Activated CD8-positive, alpha-beta T cell treated with anti-CD3 and anti-CD28 coated beads, Interleukin-2, amount 10 ng/mL, durations not matched to agents 7 days and 5 days (primary cell): ENCODE measurements around the gene GNS. TPM values are rescaled to one million over a fixed set of nuclear protein-coding genes. Genes with fewer than 3 reads are reported as not detected.
A peak's percentile ranks its signal among the peaks of the same experiment; 100 is the strongest.

Experiments used
- ATAC-seq: fragments of 150-1000 bp; cut with Tn5 transposase; one replicate; pipeline ENCODE4 v1.10.0; 2021; ENCODE audit warnings: moderate library complexity
- CTCF ChIA-PET: fragments of 350-600 bp; sonication (Branson Sonifier 250); formaldehyde crosslinking; loops from one replicate; lab custom pipeline; 2021; ENCODE audit warnings: antibody characterized with exemption; lab: Charles Lee
- POLR2A ChIA-PET: fragments of 350-600 bp; sonication (Branson Sonifier 250); formaldehyde crosslinking; loops from one replicate; lab custom pipeline; 2021; ENCODE audit warnings: antibody characterized with exemption; lab: Charles Lee
- DNase-seq: peaks from one replicate; pipeline ENCODE4 v3.0.0-alpha.2; 2020
- H3K27ac Mint-ChIP-seq: one replicate; pipeline ENCODE4 v1.8.0; 2021; ENCODE audit warnings: mild to moderate bottlenecking, mixed read lengths
- H3K27me3 Mint-ChIP-seq: one replicate; pipeline ENCODE4 v1.8.0; 2021; ENCODE audit warnings: low read depth, mixed read lengths
- H3K36me3 Mint-ChIP-seq: one replicate; pipeline ENCODE4 v1.8.0; 2021; ENCODE audit warnings: low read depth, mixed read lengths
- H3K4me1 Mint-ChIP-seq: one replicate; pipeline ENCODE4 v1.8.0; 2021; ENCODE audit warnings: low read depth, mixed read lengths
- H3K4me3 Mint-ChIP-seq: one replicate; pipeline ENCODE4 v1.8.0; 2021; ENCODE audit warnings: mild to moderate bottlenecking, mixed read lengths
- H3K9me3 Mint-ChIP-seq: one replicate; pipeline ENCODE4 v1.8.0; 2022; ENCODE audit warnings: mixed read lengths; ENCODE audit not compliant: insufficient read depth
- total RNA-seq, 2 experiments: library from RNA; stranded (reverse); gene quantifications; one replicate each; pipeline ENCODE4 v1.2.3, GENCODE V29; 2021

GNS gene
- total RNA-seq, 2 experiments from 2014 or later = 22.1 to 23.2 TPM

- H3K9me3 Mint-ChIP-seq = no peaks in the 10 kb centered on the region
- DNase-seq (no peak), ATAC-seq (no peak)
- ChIA-PET CTCF (interaction anchor here (1.1 to 1.4 kb wide), 4 partner anchors 10 to 184 kb away, joined by 3 to 5 read pairs (median 4); no protein-coding TSS in a partner anchor), POLR2A (no interaction called here)
- no peak overlapping the region for H3K4me3 Mint-ChIP-seq
- H3K4me1 Mint-ChIP-seq = peaks cover 34% of the 10 kb centered on the region
- H3K36me3 Mint-ChIP-seq = peaks cover 38% of the 10 kb centered on the region
- H3K27me3 Mint-ChIP-seq = no peaks in the 10 kb centered on the region
- no peak overlapping the region for H3K27ac Mint-ChIP-seq
Observed at GRCh38 chr12:64733857-64734256, 25.3 kb downstream of the GNS start.

- ATAC-seq = no peak
- ChIA-PET POLR2A (interaction anchor here (0.7 kb wide), 1 partner anchor 51 kb away, joined by 3 read pairs; no protein-coding TSS in a partner anchor), CTCF (no interaction called here)
Observed at GRCh38 chr12:64731683-64732082, 27.5 kb downstream of the GNS start.

GRCh38 chr12:64730588-64730969 is 28.6 kb downstream of the GNS start:
- H3K36me3 Mint-ChIP-seq = peaks cover 16% of the 10 kb centered on the region
- ChIA-PET POLR2A (interaction anchor here (0.7 kb wide), 1 partner anchor 121 kb away, joined by 3 read pairs; no protein-coding TSS in a partner anchor), CTCF (interaction anchor here (0.6 kb wide), 1 partner anchor 269 kb away, joined by 3 read pairs; no protein-coding TSS in a partner anchor)
- DNase-seq = no peak
- peaks cover 15% of the 10 kb centered on the region for H3K4me1 Mint-ChIP-seq
- H3K9me3 Mint-ChIP-seq = no peaks in the 10 kb centered on the region
- H3K27ac Mint-ChIP-seq = peak overlapping the region; percentile 78
- H3K27me3 Mint-ChIP-seq = no peaks in the 10 kb centered on the region
- no peak overlapping the region for H3K4me3 Mint-ChIP-seq
- ATAC-seq = peak; percentile 36

More at GRCh38 chr12:64731683-64732082, 27.5 kb downstream of the GNS start:
- Mint-ChIP-seq H3K27me3 (no peaks in the 10 kb centered on the region), H3K9me3 (no peaks in the 10 kb centered on the region), H3K27ac (no peak overlapping the region), H3K36me3 (peaks cover 24% of the 10 kb centered on the region), H3K4me1 (peaks cover 20% of the 10 kb centered on the region), H3K4me3 (no peak overlapping the region)
- DNase-seq = no peak

- ATAC-seq (peak; percentile 61), DNase-seq (no peak)
- ChIA-PET POLR2A (no interaction called here), CTCF (interaction anchor here (0.6 kb wide), 1 partner anchor 268 kb away, joined by 3 read pairs; no protein-coding TSS in a partner anchor)
- no peaks in the 10 kb centered on the region for H3K9me3 Mint-ChIP-seq
- no peaks in the 10 kb centered on the region for H3K27me3 Mint-ChIP-seq
- H3K27ac Mint-ChIP-seq = peak overlapping the region; percentile 78
- peaks cover 15% of the 10 kb centered on the region for H3K4me1 Mint-ChIP-seq
- no peak overlapping the region for H3K4me3 Mint-ChIP-seq
- H3K36me3 Mint-ChIP-seq = peaks cover 17% of the 10 kb centered on the region
Observed at GRCh38 chr12:64729909-64730587, 29.2 kb downstream of the GNS start.

- POLR2A ChIA-PET = interaction anchor here (0.9 kb wide), 2 partner anchors 18 to 46 kb away, joined by 3 read pairs; no protein-coding TSS in a partner anchor
Observed at GRCh38 chr12:64724201-64724745, 34.9 kb downstream of the GNS start.

GRCh38 chr12:64723630-64724029 is 35.6 kb downstream of the GNS start:
- Mint-ChIP-seq H3K4me1 (peaks cover 16% of the 10 kb centered on the region), H3K27ac (peak overlapping the region; percentile 80), H3K36me3 (peaks cover 30% of the 10 kb centered on the region), H3K27me3 (no peaks in the 10 kb centered on the region), H3K4me3 (no peak overlapping the region), H3K9me3 (no peaks in the 10 kb centered on the region)
- ATAC-seq = peak; percentile 87
- POLR2A ChIA-PET = interaction anchor here (0.9 kb wide), 2 partner anchors 17 to 45 kb away, joined by 3 read pairs; no protein-coding TSS in a partner anchor
- CTCF ChIA-PET = interaction anchor here (0.8 to 3.8 kb wide), 6 partner anchors 10 to 174 kb away, joined by 3 to 12 read pairs (median 4); no protein-coding TSS in a partner anchor
- DNase-seq = peak; percentile 40

More at GRCh38 chr12:64724201-64724745, 34.9 kb downstream of the GNS start:
- Mint-ChIP-seq H3K4me3 (no peak overlapping the region), H3K27ac (no peak overlapping the region), H3K9me3 (no peaks in the 10 kb centered on the region), H3K4me1 (peaks cover 16% of the 10 kb centered on the region), H3K36me3 (peaks cover 28% of the 10 kb centered on the region), H3K27me3 (no peaks in the 10 kb centered on the region)
- CTCF ChIA-PET = interaction anchor here (0.8 to 3.8 kb wide), 6 partner anchors 9 to 175 kb away, joined by 3 to 12 read pairs (median 4); no protein-coding TSS in a partner anchor
- DNase-seq = no peak
- ATAC-seq = no peak

- Mint-ChIP-seq H3K4me1 (peaks cover 16% of the 10 kb centered on the region), H3K9me3 (no peaks in the 10 kb centered on the region), H3K36me3 (peaks cover 30% of the 10 kb centered on the region), H3K27me3 (no peaks in the 10 kb centered on the region), H3K27ac (no peak overlapping the region), H3K4me3 (no peak overlapping the region)
- CTCF ChIA-PET = interaction anchor here (1.3 to 3.8 kb wide), 3 partner anchors 14 to 173 kb away, joined by 4 to 12 read pairs (median 4); no protein-coding TSS in a partner anchor
- no peak for DNase-seq
- POLR2A ChIA-PET = no interaction called here
- ATAC-seq = no peak
Observed at GRCh38 chr12:64722835-64723234, 36.4 kb downstream of the GNS start.

GRCh38 chr12:64720884-64721283 is 38.3 kb downstream of the GNS start:
- ATAC-seq (no peak), DNase-seq (no peak)
- CTCF ChIA-PET = interaction anchor here (3.8 kb wide), 1 partner anchor 171 kb away, joined by 12 read pairs; no protein-coding TSS in a partner anchor
- peaks cover 26% of the 10 kb centered on the region for H3K4me1 Mint-ChIP-seq
- no peak overlapping the region for H3K27ac Mint-ChIP-seq
- no peak overlapping the region for H3K4me3 Mint-ChIP-seq
- peaks cover 42% of the 10 kb centered on the region for H3K36me3 Mint-ChIP-seq
- POLR2A ChIA-PET = no interaction called here
- no peaks in the 10 kb centered on the region for H3K27me3 Mint-ChIP-seq
- H3K9me3 Mint-ChIP-seq = no peaks in the 10 kb centered on the region

- no peaks in the 10 kb centered on the region for H3K9me3 Mint-ChIP-seq
- H3K27ac Mint-ChIP-seq = no peak overlapping the region
- CTCF ChIA-PET = interaction anchor here (1.0 to 2.0 kb wide), 5 partner anchors 15 to 185 kb away, joined by 3 to 18 read pairs (median 3); no protein-coding TSS in a partner anchor
- no peak for DNase-seq
- H3K27me3 Mint-ChIP-seq = no peaks in the 10 kb centered on the region
- POLR2A ChIA-PET = interaction anchor here (0.5 kb wide), 1 partner anchor 201 kb away, joined by 3 read pairs; no protein-coding TSS in a partner anchor
- H3K4me1 Mint-ChIP-seq = peaks cover 39% of the 10 kb centered on the region
- H3K4me3 Mint-ChIP-seq = no peak overlapping the region
- ATAC-seq = no peak
- peaks cover 58% of the 10 kb centered on the region for H3K36me3 Mint-ChIP-seq
Observed at GRCh38 chr12:64718649-64719048, 40.6 kb downstream of the GNS start.

- H3K27ac Mint-ChIP-seq = no peak overlapping the region
- ATAC-seq (no peak), DNase-seq (no peak)
- peaks cover 54% of the 10 kb centered on the region for H3K36me3 Mint-ChIP-seq
- H3K4me1 Mint-ChIP-seq = peaks cover 38% of the 10 kb centered on the region
- H3K9me3 Mint-ChIP-seq = no peaks in the 10 kb centered on the region
- CTCF ChIA-PET = interaction anchor here (1.5 to 2.7 kb wide), 2 partner anchors 10 to 167 kb away, joined by 6 to 12 read pairs; no protein-coding TSS in a partner anchor
- POLR2A ChIA-PET = interaction anchor here (0.5 kb wide), 1 partner anchor 14 kb away, joined by 3 read pairs; no protein-coding TSS in a partner anchor
- H3K27me3 Mint-ChIP-seq = no peaks in the 10 kb centered on the region
- no peak overlapping the region for H3K4me3 Mint-ChIP-seq
Observed at GRCh38 chr12:64716839-64717455, 42.3 kb downstream of the GNS start.

- Mint-ChIP-seq H3K36me3 (peaks cover 53% of the 10 kb centered on the region), H3K9me3 (no peaks in the 10 kb centered on the region), H3K4me3 (no peak overlapping the region), H3K27me3 (no peaks in the 10 kb centered on the region), H3K4me1 (peaks cover 38% of the 10 kb centered on the region), H3K27ac (no peak overlapping the region)
- DNase-seq (no peak), ATAC-seq (no peak)
- ChIA-PET POLR2A (interaction anchor here (0.5 kb wide), 1 partner anchor 13 kb away, joined by 3 read pairs; no protein-coding TSS in a partner anchor), CTCF (interaction anchor here (0.7 to 2.7 kb wide), 5 partner anchors 10 to 167 kb away, joined by 4 to 12 read pairs (median 4); no protein-coding TSS in a partner anchor)
Observed at GRCh38 chr12:64716371-64716770, 42.8 kb downstream of the GNS start.
